Naive thymus-derived CD4-positive, alpha-beta T cell (primary cell): Measurements from ENCODE around the gene MAN1C1. TPM values are rescaled to one million over a fixed set of nuclear protein-coding genes. Genes with fewer than 3 reads are reported as not detected.
"Not testable (repeated sequence)": the region's sequence is repeated elsewhere in the genome, so short reads cannot be mapped to it uniquely, and the experiment has no call there.

Source experiments
- ATAC-seq: fragments of 150-1000 bp; cut with Tn5 transposase; 2 replicates; pipeline ENCODE4 v1.10.0; 2021; ENCODE audit warnings: mild to moderate bottlenecking, moderate library complexity
- CTCF ChIA-PET: fragments of 350-600 bp; sonication (Branson Sonifier 250); formaldehyde crosslinking; loops from one replicate; lab custom pipeline; 2021; ENCODE audit warnings: antibody characterized with exemption; lab: Charles Lee
- POLR2A ChIA-PET: fragments of 350-600 bp; sonication (Branson Sonifier 250); formaldehyde crosslinking; loops from one replicate; lab custom pipeline; 2021; ENCODE audit warnings: antibody characterized with exemption, inconsistent platforms; lab: Charles Lee
- DNase-seq, 9 donors: peaks; one replicate each; pipeline versions ENCODE4 v3.0.0 to v3.0.0-alpha.2; 2020 to 2022; ENCODE audit warnings: mixed read lengths in 1 of 9
- H3K27ac ChIP-seq: one replicate; pipeline ENCODE4 v1.7.0; 2013; ENCODE audit warnings: mild to moderate bottlenecking, low read depth, low read length, moderate library complexity
- H3K27me3 ChIP-seq, 2 donors: one replicate each; pipeline ENCODE4 v1.7.0; 2013; ENCODE audit warnings: low read length in 2 of 2, mild to moderate bottlenecking in 2 of 2, moderate library complexity in 2 of 2; ENCODE audit not compliant: control insufficient read depth in 2 of 2, insufficient read depth in 2 of 2
- H3K36me3 ChIP-seq, 3 experiments: 1 replicate in 2 of 3; 2 replicates in 1 of 3; pipeline ENCODE4 v1.7.0; 2013; ENCODE audit warnings: low read length in 3 of 3, mild to moderate bottlenecking in 3 of 3, moderate library complexity in 1 of 3; ENCODE audit not compliant: insufficient read depth in 3 of 3, control insufficient read depth in 2 of 3
- H3K4me1 ChIP-seq, 2 donors: one replicate each; pipeline ENCODE4 v1.7.0; 2013; ENCODE audit warnings: low read length in 2 of 2, mild to moderate bottlenecking in 2 of 2, moderate library complexity in 1 of 2; ENCODE audit not compliant: control insufficient read depth in 2 of 2, insufficient read depth in 2 of 2
- H3K4me3 ChIP-seq: 2 replicates; pipeline ENCODE4 v1.7.0; 2013; ENCODE audit warnings: mild to moderate bottlenecking, low read length
- H3K9me3 ChIP-seq, 3 experiments: 1 replicate in 2 of 3; 2 replicates in 1 of 3; pipeline ENCODE4 v1.7.0; 2013; ENCODE audit warnings: low read length in 3 of 3; ENCODE audit not compliant: control insufficient read depth in 2 of 3
- H3K27ac Mint-ChIP-seq, 9 donors: one replicate each; pipeline ENCODE4 v1.8.0; 2020 to 2022; ENCODE audit warnings: mixed read lengths in 9 of 9, mild to moderate bottlenecking in 8 of 9, moderate library complexity in 5 of 9, inconsistent platforms in 2 of 9
- H3K27me3 Mint-ChIP-seq, 5 donors: one replicate each; pipeline ENCODE4 v1.8.0; 2021 to 2022; ENCODE audit warnings: mixed read lengths in 5 of 5, mild to moderate bottlenecking in 1 of 5
- H3K36me3 Mint-ChIP-seq, 5 donors: one replicate each; pipeline ENCODE4 v1.8.0; 2020 to 2022; ENCODE audit warnings: mixed read lengths in 5 of 5, mild to moderate bottlenecking in 3 of 5, inconsistent platforms in 1 of 5
- H3K4me1 Mint-ChIP-seq, 7 donors: one replicate each; pipeline ENCODE4 v1.8.0; 2020 to 2022; ENCODE audit warnings: mixed read lengths in 7 of 7, mild to moderate bottlenecking in 3 of 7, inconsistent platforms in 1 of 7
- H3K4me3 Mint-ChIP-seq, 10 donors: one replicate each; pipeline ENCODE4 v1.8.0; 2020 to 2022; ENCODE audit warnings: mild to moderate bottlenecking in 10 of 10, mixed read lengths in 10 of 10, moderate library complexity in 6 of 10, inconsistent platforms in 2 of 10
- H3K9me3 Mint-ChIP-seq, 11 donors: one replicate each; pipeline ENCODE4 v1.8.0; 2020 to 2022; ENCODE audit warnings: mixed read lengths in 11 of 11, mild to moderate bottlenecking in 4 of 11, inconsistent platforms in 1 of 11, moderate library complexity in 1 of 11
- intact Hi-C, 2 donors: fragments of 100-400 bp; cut with micrococcal nuclease; formaldehyde crosslinking; loops; one replicate each; pipeline ENCODE4 v1.15.1; 2023
- polyA plus RNA-seq, 2 donors: library from polyadenylated mRNA; unstranded; fragments of 300-500 nt; fragmentation: Illumina TruSeq; gene quantifications; one replicate each; pipeline ENCODE4 v1.2.3, GENCODE V29; 2021
- total RNA-seq, 6 experiments: library from RNA in 5 of 6; stranded (reverse) in 5 of 6; gene quantifications; 1 replicate in 5 of 6; 2 replicates in 1 of 6; pipeline ENCODE4 v1.2.3 and lab custom pipeline; 2021 to 2026

The MAN1C1 gene
- total and polyA plus RNA-seq, 7 experiments from 2014 or later: 16.0 to 85.5 (median 61.0) TPM

- H3K36me3 ChIP-seq: no peaks in the 10 kb centered on the region
- H3K4me1 ChIP-seq: peaks cover 7 to 8% of the 10 kb centered on the region in 2 donors
- H3K4me3 ChIP-seq: no peak overlapping the region
- no peak overlapping the region for H3K27ac ChIP-seq
- H3K4me1 Mint-ChIP-seq: peaks cover 0 to 24% (median 18%) of the 10 kb centered on the region in 7 donors
- H3K27me3 ChIP-seq: no peaks in the 10 kb centered on the region
- peaks cover 0 to 10% (median 0%) of the 10 kb centered on the region in 5 donors for H3K36me3 Mint-ChIP-seq
- no peaks in the 10 kb centered on the region for H3K9me3 ChIP-seq
- no peak overlapping the region for H3K4me3 Mint-ChIP-seq
- ChIA-PET CTCF (no interaction called here), POLR2A (interaction anchor here (1.0 kb wide), 1 partner anchor 21 kb away, joined by 3 read pairs; no protein-coding TSS in a partner anchor)
- intact Hi-C loops: no loop called here
- DNase-seq (no peak), ATAC-seq (no peak)
- H3K9me3 Mint-ChIP-seq: peaks cover 0 to 2% (median 0%) of the 10 kb centered on the region in 11 donors
- H3K27me3 Mint-ChIP-seq: peaks cover 0 to 14% (median 0%) of the 10 kb centered on the region in 5 donors
- H3K27ac Mint-ChIP-seq: peak overlapping the region in 2 of 9 donors; percentile 23 to 87
Measured at GRCh38 chr1:25587290-25587689, 29.3 kb upstream of the MAN1C1 start.

- ATAC-seq, H3K4me1 ChIP-seq, DNase-seq, H3K9me3 ChIP-seq, H3K4me3 ChIP-seq, POLR2A ChIA-PET, H3K36me3 ChIP-seq, H3K27ac ChIP-seq, intact Hi-C loops, H3K27ac Mint-ChIP-seq, H3K27me3 ChIP-seq, H3K4me3 Mint-ChIP-seq, CTCF ChIA-PET, H3K9me3 Mint-ChIP-seq: not testable (repeated sequence)
- Mint-ChIP-seq H3K27me3 (peaks cover 0 to 14% (median 0%) of the 10 kb centered on the region in 5 donors), H3K36me3 (peaks cover 0 to 10% (median 0%) of the 10 kb centered on the region in 5 donors), H3K4me1 (peaks cover 0 to 24% (median 18%) of the 10 kb centered on the region in 7 donors)
Measured at GRCh38 chr1:25588224-25588623, 28.4 kb upstream of the MAN1C1 start.

- H3K4me1 ChIP-seq, ATAC-seq, H3K36me3 Mint-ChIP-seq, H3K27me3 ChIP-seq, H3K27ac ChIP-seq, H3K9me3 Mint-ChIP-seq, H3K4me3 Mint-ChIP-seq, DNase-seq, H3K36me3 ChIP-seq, H3K4me3 ChIP-seq, H3K9me3 ChIP-seq, CTCF ChIA-PET, intact Hi-C loops: not testable (repeated sequence)
- H3K27me3 Mint-ChIP-seq: peaks cover 0 to 13% (median 0%) of the 10 kb centered on the region in 5 donors
- peaks cover 0 to 21% (median 18%) of the 10 kb centered on the region in 7 donors for H3K4me1 Mint-ChIP-seq
- POLR2A ChIA-PET: interaction anchor here (1.0 kb wide), 1 partner anchor 22 kb away, joined by 3 read pairs; no protein-coding TSS in a partner anchor
- peak overlapping the region in 1 of 9 donors; percentile 47 for H3K27ac Mint-ChIP-seq
Measured at GRCh38 chr1:25588786-25589185, 27.8 kb upstream of the MAN1C1 start.

- H3K4me1 Mint-ChIP-seq: peaks cover 0 to 22% (median 13%) of the 10 kb centered on the region in 7 donors
- H3K9me3 Mint-ChIP-seq: peaks cover 0 to 3% (median 0%) of the 10 kb centered on the region in 11 donors
- H3K27ac Mint-ChIP-seq: peak overlapping the region in 5 of 9 donors; percentile 5 to 81 (median 60)
- ATAC-seq (no peak), DNase-seq (no peak)
- H3K36me3 Mint-ChIP-seq: no peaks in the 10 kb centered on the region
- no peaks in the 10 kb centered on the region for H3K36me3 ChIP-seq
- peaks cover 7 to 8% of the 10 kb centered on the region in 2 donors for H3K4me1 ChIP-seq
- CTCF ChIA-PET: interaction anchor here (0.6 kb wide), 1 partner anchor 11 kb away, joined by 3 read pairs; no protein-coding TSS in a partner anchor
- intact Hi-C loops: no loop called here
- peaks cover 0 to 15% (median 0%) of the 10 kb centered on the region in 5 donors for H3K27me3 Mint-ChIP-seq
- H3K27me3 ChIP-seq: no peaks in the 10 kb centered on the region
- peak overlapping the region in 3 of 10 donors; percentile 11 to 50 (median 35) for H3K4me3 Mint-ChIP-seq
- no peak overlapping the region for H3K27ac ChIP-seq
- POLR2A ChIA-PET: interaction anchor here (0.9 to 1.0 kb wide), 2 partner anchors 10 to 24 kb away, joined by 3 read pairs; no protein-coding TSS in a partner anchor
- H3K9me3 ChIP-seq: no peaks in the 10 kb centered on the region
- H3K4me3 ChIP-seq: no peak overlapping the region
Measured at GRCh38 chr1:25590096-25590824, 26.3 kb upstream of the MAN1C1 start.

- H3K27ac ChIP-seq: no peak overlapping the region
- Mint-ChIP-seq H3K27ac (no peak overlapping the region), H3K36me3 (peaks cover 0 to 4% (median 3%) of the 10 kb centered on the region in 5 donors), H3K4me1 (peaks cover 0 to 31% (median 23%) of the 10 kb centered on the region in 7 donors), H3K4me3 (no peak overlapping the region), H3K27me3 (peaks cover 0 to 29% (median 0%) of the 10 kb centered on the region in 5 donors), H3K9me3 (peaks cover 0 to 4% (median 0%) of the 10 kb centered on the region in 11 donors)
- H3K9me3 ChIP-seq: no peaks in the 10 kb centered on the region
- peaks cover 0 to 8% of the 10 kb centered on the region in 2 donors for H3K4me1 ChIP-seq
- ChIA-PET CTCF (interaction anchor here (0.6 to 0.7 kb wide), 2 partner anchors 181 to 1817 kb away, joined by 3 to 4 read pairs; no protein-coding TSS in a partner anchor), POLR2A (interaction anchor here (0.6 to 1.1 kb wide), 3 partner anchors 11 to 30 kb away, joined by 3 read pairs; no protein-coding TSS in a partner anchor)
- ATAC-seq: no peak
- no peaks in the 10 kb centered on the region for H3K36me3 ChIP-seq
- intact Hi-C loops: no loop called here
- no peaks in the 10 kb centered on the region for H3K27me3 ChIP-seq
- DNase-seq: no peak
- H3K4me3 ChIP-seq: no peak overlapping the region
Measured at GRCh38 chr1:25593861-25594260, 22.7 kb upstream of the MAN1C1 start.

- Mint-ChIP-seq H3K27ac (peak overlapping the region in 1 of 9 donors; percentile 3), H3K27me3 (peaks cover 0 to 38% (median 0%) of the 10 kb centered on the region in 5 donors), H3K36me3 (peaks cover 0 to 7% (median 4%) of the 10 kb centered on the region in 5 donors), H3K4me1 (peaks cover 0 to 26% (median 20%) of the 10 kb centered on the region in 7 donors), H3K4me3 (no peak overlapping the region), H3K9me3 (peaks cover 0 to 7% (median 0%) of the 10 kb centered on the region in 11 donors)
- Histone ChIP-seq H3K4me1 (peaks cover 0 to 8% of the 10 kb centered on the region in 2 donors), H3K27me3 (no peaks in the 10 kb centered on the region), H3K36me3 (no peaks in the 10 kb centered on the region), H3K27ac (no peak overlapping the region), H3K9me3 (no peaks in the 10 kb centered on the region), H3K4me3 (no peak overlapping the region)
- DNase-seq (no peak), ATAC-seq (no peak)
- ChIA-PET CTCF (no interaction called here), POLR2A (interaction anchor here (1.1 kb wide), 1 partner anchor 18 kb away, joined by 3 read pairs; no protein-coding TSS in a partner anchor)
- intact Hi-C loops: no loop called here
Measured at GRCh38 chr1:25594971-25595370, 21.6 kb upstream of the MAN1C1 start.
